Measurements from ENCODE around the gene LYL1.

DNA sequence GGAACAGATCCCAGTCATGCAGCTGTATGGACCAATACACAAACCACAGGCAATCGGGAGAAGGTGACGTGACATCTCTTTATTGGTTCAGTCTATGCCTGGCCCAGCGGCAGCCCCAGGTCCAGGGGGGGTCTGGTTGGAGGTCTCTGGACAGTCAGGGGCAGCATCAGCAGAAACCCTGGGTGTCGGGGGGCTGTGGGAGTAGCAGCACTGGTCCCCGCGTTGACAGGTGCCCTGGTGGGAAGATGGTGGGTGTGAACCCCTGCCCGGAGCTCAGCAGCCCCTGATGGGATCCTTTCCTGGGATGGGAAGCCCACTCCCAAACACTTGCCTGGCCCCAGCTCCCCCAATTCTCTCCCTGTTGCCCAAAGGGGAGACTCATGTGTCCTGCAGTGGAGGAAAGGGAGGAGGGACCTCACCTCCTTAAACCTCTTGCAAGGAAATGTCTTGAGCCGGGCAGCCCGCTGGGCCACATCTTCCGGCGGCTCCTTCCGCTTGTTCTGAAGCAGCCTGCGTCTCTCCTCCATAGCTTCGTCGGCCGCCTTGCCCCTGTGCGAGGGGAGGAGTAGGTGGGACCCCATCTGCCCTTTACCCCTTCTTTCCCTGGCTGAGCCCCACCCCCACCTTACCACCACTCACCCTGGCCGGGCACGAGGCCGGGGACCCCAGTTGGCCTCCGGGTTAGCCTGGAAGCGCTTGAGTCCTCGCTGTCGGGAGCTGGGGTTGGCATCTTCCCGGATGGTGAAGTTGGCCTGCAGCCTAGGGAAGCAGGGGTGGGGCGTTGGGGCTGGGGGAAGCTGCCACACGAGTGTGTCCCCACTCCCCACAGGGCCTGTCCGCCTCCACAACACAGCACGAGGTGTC, 2.4 kb upstream of the LYL1 start:
- TF ChIP-seq, protein P1, sequence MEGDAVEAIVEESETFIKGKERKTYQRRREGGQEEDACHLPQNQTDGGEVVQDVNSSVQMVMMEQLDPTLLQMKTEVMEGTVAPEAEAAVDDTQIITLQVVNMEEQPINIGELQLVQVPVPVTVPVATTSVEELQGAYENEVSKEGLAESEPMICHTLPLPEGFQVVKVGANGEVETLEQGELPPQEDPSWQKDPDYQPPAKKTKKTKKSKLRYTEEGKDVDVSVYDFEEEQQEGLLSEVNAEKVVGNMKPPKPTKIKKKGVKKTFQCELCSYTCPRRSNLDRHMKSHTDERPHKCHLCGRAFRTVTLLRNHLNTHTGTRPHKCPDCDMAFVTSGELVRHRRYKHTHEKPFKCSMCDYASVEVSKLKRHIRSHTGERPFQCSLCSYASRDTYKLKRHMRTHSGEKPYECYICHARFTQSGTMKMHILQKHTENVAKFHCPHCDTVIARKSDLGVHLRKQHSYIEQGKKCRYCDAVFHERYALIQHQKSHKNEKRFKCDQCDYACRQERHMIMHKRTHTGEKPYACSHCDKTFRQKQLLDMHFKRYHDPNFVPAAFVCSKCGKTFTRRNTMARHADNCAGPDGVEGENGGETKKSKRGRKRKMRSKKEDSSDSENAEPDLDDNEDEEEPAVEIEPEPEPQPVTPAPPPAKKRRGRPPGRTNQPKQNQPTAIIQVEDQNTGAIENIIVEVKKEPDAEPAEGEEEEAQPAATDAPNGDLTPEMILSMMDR (IDR thresholded peaks at IDR 0.05), result peak in 1 of 12 donors; percentile 1
- TF ChIP-seq POLR2A (IDR thresholded peaks at IDR 0.05), result no peak
